ENCODE results near the gene LDAH.

The LDAH gene

DNA sequence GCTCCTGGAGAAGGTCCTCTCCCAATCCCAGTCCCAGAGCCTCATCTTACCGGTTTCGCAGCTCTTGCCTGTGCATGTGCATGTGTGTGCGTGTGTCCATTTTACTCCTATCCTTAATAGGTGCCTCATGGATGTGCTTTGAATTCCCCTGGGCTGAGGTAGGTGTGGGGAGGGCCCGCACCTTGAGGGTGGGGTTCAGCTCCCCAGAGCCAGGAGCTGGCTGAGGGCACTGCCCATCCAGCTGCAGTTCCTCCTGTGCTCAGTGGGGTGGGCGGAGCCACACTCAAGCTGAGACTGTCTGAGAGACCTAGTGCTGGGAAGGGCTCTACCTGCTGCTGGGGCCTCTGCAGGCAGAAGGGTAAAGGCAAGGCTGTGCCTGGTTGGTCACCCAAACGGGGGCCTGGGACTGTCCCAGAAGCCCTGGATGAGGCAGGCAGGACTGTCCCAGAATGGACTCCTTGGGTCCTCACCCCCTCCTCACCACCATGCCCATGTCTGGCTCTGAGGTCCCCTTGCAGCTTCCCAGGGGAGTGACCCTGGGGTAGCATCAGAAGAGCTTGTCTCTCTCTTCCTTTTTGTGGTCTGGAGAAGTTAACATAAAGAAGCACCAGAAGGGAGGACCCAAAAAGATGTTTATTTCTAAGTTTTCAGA is 147.1 kb downstream of the LDAH start:
- Histone ChIP-seq H3K27me3 (ENCODE audit: insufficient read depth, insufficient read length) (no peaks in the 10 kb centered on the region), H3K36me3 (ENCODE audit: insufficient read depth, insufficient read length, low read length) (peaks cover 8% of the 10 kb centered on the region), H3K9me3 (ENCODE audit: insufficient read depth, low read length) (no peaks in the 10 kb centered on the region), H3K4me1 (ENCODE audit: insufficient read depth, insufficient read length) (peaks cover 15% of the 10 kb centered on the region), H3K4me3 (ENCODE audit: insufficient read length, low read depth) (no peak overlapping the region), H3K9ac (ENCODE audit: insufficient read length, low read depth) (no peak overlapping the region)
- no peak for TF ChIP-seq ZNF274 (IDR thresholded peaks at IDR 0.05; ENCODE audit: low read depth, low read length)
- no peak for TF ChIP-seq SUZ12 (IDR thresholded peaks at IDR 0.05; ENCODE audit: extremely low read depth, insufficient read depth, insufficient read length)
- no peak for TF ChIP-seq YY1 (IDR thresholded peaks at IDR 0.05; ENCODE audit: insufficient read depth, insufficient read length)
- DNase-seq (ENCODE audit: low read depth, low spot score), result no peak

- H3K9me3 ChIP-seq (ENCODE audit: insufficient read depth, low read length), result no peaks in the 10 kb centered on the region
- no peak overlapping the region for H3K4me3 ChIP-seq (ENCODE audit: insufficient read length, low read depth)
- no peaks in the 10 kb centered on the region for H3K27me3 ChIP-seq (ENCODE audit: insufficient read depth, insufficient read length)
- no peak for DNase-seq (ENCODE audit: low read depth, low spot score)
- H3K9ac ChIP-seq (ENCODE audit: insufficient read length, low read depth), result no peak overlapping the region
- TF ChIP-seq SUZ12 (IDR thresholded peaks at IDR 0.05; ENCODE audit: extremely low read depth, insufficient read depth, insufficient read length), result no peak
- no peak for TF ChIP-seq ZNF274 (IDR thresholded peaks at IDR 0.05; ENCODE audit: low read depth, low read length)
- peaks cover 4% of the 10 kb centered on the region for H3K36me3 ChIP-seq (ENCODE audit: insufficient read depth, insufficient read length, low read length)
- H3K4me1 ChIP-seq (ENCODE audit: insufficient read depth, insufficient read length), result peaks cover 15% of the 10 kb centered on the region
Measured at GRCh38 chr2:20674974-20675679, 147.8 kb downstream of the LDAH start.

- peaks cover 4% of the 10 kb centered on the region for H3K27me3 ChIP-seq (ENCODE audit: insufficient read depth, insufficient read length)
- DNase-seq (ENCODE audit: low read depth, low spot score), result no peak
- no peak overlapping the region for H3K9ac ChIP-seq (ENCODE audit: insufficient read length, low read depth)
- H3K4me1 ChIP-seq (ENCODE audit: insufficient read depth, insufficient read length), result peaks cover 15% of the 10 kb centered on the region
- TF ChIP-seq SUZ12 (IDR thresholded peaks at IDR 0.05; ENCODE audit: extremely low read depth, insufficient read depth, insufficient read length) (no peak), YY1 (IDR thresholded peaks at IDR 0.05; ENCODE audit: insufficient read depth, insufficient read length) (no peak), ZNF274 (IDR thresholded peaks at IDR 0.05; ENCODE audit: low read depth, low read length) (no peak)
- no peaks in the 10 kb centered on the region for H3K9me3 ChIP-seq (ENCODE audit: insufficient read depth, low read length)
- H3K4me3 ChIP-seq (ENCODE audit: insufficient read length, low read depth), result no peak overlapping the region
- peaks cover 4% of the 10 kb centered on the region for H3K36me3 ChIP-seq (ENCODE audit: insufficient read depth, insufficient read length, low read length)
Measured at GRCh38 chr2:20674309-20674965, 148.5 kb downstream of the LDAH start.

DNA sequence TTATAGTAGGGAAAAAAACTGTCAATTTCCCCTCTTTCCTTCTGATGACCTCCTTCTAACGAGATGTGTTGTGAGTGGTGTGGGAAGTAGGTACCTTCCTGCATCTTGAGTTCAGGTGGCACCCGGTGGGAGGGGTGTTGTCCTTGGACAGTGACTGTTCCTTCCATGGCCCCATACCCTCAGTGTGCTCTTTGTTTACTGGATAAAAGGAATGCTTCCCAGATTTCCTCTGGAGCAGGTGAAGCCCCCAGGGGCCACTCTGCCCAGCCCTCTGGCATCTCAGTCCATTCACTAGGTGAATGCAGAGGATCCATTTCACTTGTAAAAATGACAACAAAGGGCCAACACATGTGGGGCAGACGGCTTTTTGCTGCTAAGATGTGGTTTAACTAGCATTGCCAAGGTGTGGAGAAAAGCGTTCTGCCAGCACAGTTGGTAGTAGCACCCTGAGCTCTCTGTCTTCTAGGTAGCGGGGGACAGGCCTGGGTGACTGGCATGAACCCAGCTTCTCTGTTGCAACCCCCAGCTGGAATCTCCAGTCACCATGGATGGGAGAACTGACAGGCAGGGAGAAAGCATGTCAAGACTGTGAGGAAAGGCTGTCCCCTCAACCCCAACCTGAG is 149.1 kb downstream of the LDAH start:
- H3K36me3 ChIP-seq (ENCODE audit: insufficient read depth, insufficient read length, low read length), result no peaks in the 10 kb centered on the region
- H3K27me3 ChIP-seq (ENCODE audit: insufficient read depth, insufficient read length), result peaks cover 9% of the 10 kb centered on the region
- no peak overlapping the region for H3K9ac ChIP-seq (ENCODE audit: insufficient read length, low read depth)
- TF ChIP-seq ZNF274 (IDR thresholded peaks at IDR 0.05; ENCODE audit: low read depth, low read length) (no peak), YY1 (IDR thresholded peaks at IDR 0.05; ENCODE audit: insufficient read depth, insufficient read length) (no peak), SUZ12 (IDR thresholded peaks at IDR 0.05; ENCODE audit: extremely low read depth, insufficient read depth, insufficient read length) (no peak)
- no peak overlapping the region for H3K4me3 ChIP-seq (ENCODE audit: insufficient read length, low read depth)
- H3K4me1 ChIP-seq (ENCODE audit: insufficient read depth, insufficient read length), result peaks cover 17% of the 10 kb centered on the region
- DNase-seq (ENCODE audit: low read depth, low spot score), result no peak
- no peaks in the 10 kb centered on the region for H3K9me3 ChIP-seq (ENCODE audit: insufficient read depth, low read length)

DNA sequence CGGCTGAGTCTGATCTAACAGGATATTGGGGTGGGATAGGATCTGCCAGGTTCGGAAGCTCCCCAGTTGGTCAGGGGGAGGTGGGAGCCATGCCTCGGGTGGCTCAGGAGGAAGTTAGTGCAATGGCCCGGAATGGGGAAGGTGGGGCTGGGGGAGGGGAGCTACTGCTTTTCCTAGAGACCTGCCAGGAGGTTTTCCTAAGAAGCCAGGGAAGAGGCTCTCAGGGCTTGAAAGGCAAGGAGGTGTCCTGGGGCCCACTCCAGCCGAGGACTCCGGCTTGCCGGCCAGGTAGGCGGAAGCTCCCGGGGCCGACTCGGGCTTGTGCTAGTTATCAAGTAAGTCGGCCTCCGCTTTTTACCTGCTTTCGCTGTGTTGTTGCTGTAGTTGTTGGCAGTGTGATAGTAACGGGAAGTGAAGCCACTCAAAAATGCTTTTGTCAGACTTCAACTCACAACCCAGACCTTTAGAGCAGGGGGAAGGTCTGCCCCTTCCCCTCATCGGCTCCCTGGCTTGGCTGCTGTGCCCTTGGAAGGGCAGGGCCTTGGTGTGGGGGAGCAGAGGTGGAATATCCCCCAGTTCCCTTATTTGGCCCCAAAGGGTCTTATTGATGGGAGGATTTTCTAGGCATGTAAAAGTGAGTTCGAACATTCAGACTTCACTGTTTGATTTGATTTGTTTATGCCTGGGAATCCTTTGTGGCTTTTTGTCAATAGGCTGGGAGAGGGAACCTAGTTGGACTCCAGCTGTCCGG is 150.5 kb downstream of the LDAH start:
- H3K27me3 ChIP-seq (ENCODE audit: insufficient read depth, insufficient read length), result peaks cover 23% of the 10 kb centered on the region
- no peaks in the 10 kb centered on the region for H3K9me3 ChIP-seq (ENCODE audit: insufficient read depth, low read length)
- peak overlapping the region; percentile 44 for H3K9ac ChIP-seq (ENCODE audit: insufficient read length, low read depth)
- H3K4me1 ChIP-seq (ENCODE audit: insufficient read depth, insufficient read length), result peaks cover 13% of the 10 kb centered on the region
- H3K36me3 ChIP-seq (ENCODE audit: insufficient read depth, insufficient read length, low read length), result no peaks in the 10 kb centered on the region
- TF ChIP-seq SUZ12 (IDR thresholded peaks at IDR 0.05; ENCODE audit: extremely low read depth, insufficient read depth, insufficient read length) (no peak), YY1 (IDR thresholded peaks at IDR 0.05; ENCODE audit: insufficient read depth, insufficient read length) (no peak), ZNF274 (IDR thresholded peaks at IDR 0.05; ENCODE audit: low read depth, low read length) (no peak)
- no peak overlapping the region for H3K4me3 ChIP-seq (ENCODE audit: insufficient read length, low read depth)
- DNase-seq (ENCODE audit: low read depth, low spot score), result no peak

DNA sequence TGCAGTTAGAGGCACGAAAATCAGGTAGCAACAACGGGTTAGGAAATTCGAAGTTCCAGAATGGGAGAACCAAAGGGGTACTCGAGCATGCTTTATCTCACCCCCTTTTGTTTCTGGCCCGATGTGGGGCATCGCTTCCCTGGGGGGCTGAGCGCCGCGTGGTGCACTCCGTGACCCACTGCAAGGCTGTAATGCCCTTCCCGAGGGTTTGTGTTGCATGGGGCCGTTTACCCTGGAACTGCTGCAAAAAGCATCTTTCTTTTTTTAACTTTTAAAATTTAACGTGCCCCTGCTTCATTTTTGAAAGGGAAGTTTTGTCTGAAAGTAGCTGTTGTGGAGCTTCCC is 151.2 kb downstream of the LDAH start:
- TF ChIP-seq YY1 (IDR thresholded peaks at IDR 0.05; ENCODE audit: insufficient read depth, insufficient read length) (no peak), ZNF274 (IDR thresholded peaks at IDR 0.05; ENCODE audit: low read depth, low read length) (no peak), SUZ12 (IDR thresholded peaks at IDR 0.05; ENCODE audit: extremely low read depth, insufficient read depth, insufficient read length) (no peak)
- Histone ChIP-seq H3K36me3 (ENCODE audit: insufficient read depth, insufficient read length, low read length) (no peaks in the 10 kb centered on the region), H3K4me3 (ENCODE audit: insufficient read length, low read depth) (no peak overlapping the region), H3K4me1 (ENCODE audit: insufficient read depth, insufficient read length) (peaks cover 13% of the 10 kb centered on the region), H3K27me3 (ENCODE audit: insufficient read depth, insufficient read length) (peaks cover 23% of the 10 kb centered on the region), H3K9ac (ENCODE audit: insufficient read length, low read depth) (no peak overlapping the region), H3K9me3 (ENCODE audit: insufficient read depth, low read length) (no peaks in the 10 kb centered on the region)
- DNase-seq (ENCODE audit: low read depth, low spot score), result no peak

Data from NT2/D1 (cell line).